ENCODE data around the gene CREBBP.

Gene CREBBP

GRCh38 chr16:3825940-3826339 lies 54.6 kb downstream of the CREBBP start:
- TF ChIP-seq TAF1 (IDR thresholded peaks at IDR 0.05; ENCODE audit: borderline replicate concordance, insufficient read depth, low read length) (no peak), FOXP2 (optimal IDR thresholded peaks at IDR 0.05; ENCODE audit: borderline replicate concordance, extremely low read depth, extremely low read length, insufficient read depth) (no peak), SIN3A (IDR thresholded peaks at IDR 0.05; ENCODE audit: borderline replicate concordance, insufficient read depth, low read length) (no peak)

DNA sequence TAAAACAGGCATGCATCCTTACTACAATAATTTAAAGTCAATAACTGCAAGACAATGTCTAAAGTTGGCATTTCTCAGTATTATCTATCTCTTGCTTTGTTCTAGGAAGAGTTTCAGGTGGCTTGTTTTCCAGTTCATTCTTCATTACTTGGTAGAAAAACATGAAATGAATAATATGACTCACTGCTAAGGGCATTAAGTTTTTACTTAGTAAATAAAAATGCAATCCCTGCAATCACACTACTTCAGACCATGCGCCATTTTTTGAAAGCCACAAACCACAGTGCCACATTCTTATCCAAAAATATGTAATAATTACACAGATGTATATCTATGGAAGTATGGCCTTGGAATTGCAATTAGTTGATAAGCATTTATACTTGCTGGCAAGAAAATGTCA lies 55.4 kb downstream of the CREBBP start:
- TF ChIP-seq POLR2AphosphoS5 (IDR thresholded peaks at IDR 0.05; ENCODE audit: low read depth, low read length): no peak

- TF ChIP-seq POLR2AphosphoS5 (IDR thresholded peaks at IDR 0.05; ENCODE audit: low read depth, low read length): no peak
- no peak for TF ChIP-seq TAF1 (IDR thresholded peaks at IDR 0.05; ENCODE audit: borderline replicate concordance, insufficient read depth, low read length)
- TF ChIP-seq REST (IDR thresholded peaks at IDR 0.05; ENCODE audit: insufficient read depth in 1 of 2, low read depth in 2 of 2, low read length in 2 of 2): no peak
- TF ChIP-seq SIN3A (IDR thresholded peaks at IDR 0.05; ENCODE audit: borderline replicate concordance, insufficient read depth, low read length): no peak
- no peak for TF ChIP-seq FOXP2 (optimal IDR thresholded peaks at IDR 0.05; ENCODE audit: borderline replicate concordance, extremely low read depth, extremely low read length, insufficient read depth)
These were observed 56.3 kb downstream of the CREBBP start for GRCh38 chr16:3824121-3824795.

- no peak for TF ChIP-seq FOXP2 (optimal IDR thresholded peaks at IDR 0.05; ENCODE audit: borderline replicate concordance, extremely low read depth, extremely low read length, insufficient read depth)
- TF ChIP-seq SIN3A (IDR thresholded peaks at IDR 0.05; ENCODE audit: borderline replicate concordance, insufficient read depth, low read length): no peak
- TF ChIP-seq POLR2AphosphoS5 (IDR thresholded peaks at IDR 0.05; ENCODE audit: low read depth, low read length): no peak
- TF ChIP-seq TAF1 (IDR thresholded peaks at IDR 0.05; ENCODE audit: borderline replicate concordance, insufficient read depth, low read length): no peak
- TF ChIP-seq REST (IDR thresholded peaks at IDR 0.05; ENCODE audit: insufficient read depth in 1 of 2, low read depth in 2 of 2, low read length in 2 of 2): no peak
These were observed 57.1 kb downstream of the CREBBP start for GRCh38 chr16:3823427-3823826.

DNA sequence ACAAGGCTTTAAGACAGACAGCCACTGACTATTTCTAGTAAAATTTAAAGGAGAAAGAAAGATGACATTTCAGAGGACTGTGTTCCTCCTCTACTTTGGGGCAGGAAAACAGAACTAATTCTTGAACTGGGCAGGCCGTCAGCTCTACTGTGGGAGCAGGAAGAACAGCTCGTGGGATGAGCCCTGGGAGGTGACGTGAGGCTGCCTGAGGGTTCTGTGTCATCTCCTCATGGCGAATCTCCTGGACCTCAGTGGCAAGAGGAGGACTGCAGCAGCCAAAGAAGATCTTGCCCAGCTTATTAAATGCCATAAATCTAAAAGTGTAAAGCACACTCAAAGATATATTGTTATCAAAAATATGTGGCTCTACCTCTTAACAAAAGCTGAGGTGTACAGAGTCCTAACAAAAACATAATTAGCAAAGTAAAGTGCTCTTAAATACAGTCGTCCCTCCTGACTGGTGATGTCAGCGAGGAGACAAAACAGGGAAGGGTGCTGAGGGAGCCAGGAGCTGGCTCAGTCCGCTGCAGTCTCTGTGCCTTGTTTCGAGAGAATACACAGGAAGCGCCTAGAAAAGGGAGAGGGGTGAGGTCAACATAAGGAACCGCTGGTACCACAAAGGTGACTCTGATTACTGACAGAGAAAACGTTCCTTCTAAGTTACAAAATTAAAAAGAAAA lies 58.0 kb downstream of the CREBBP start:
- no peak for TF ChIP-seq POLR2AphosphoS5 (IDR thresholded peaks at IDR 0.05; ENCODE audit: low read depth, low read length)
- TF ChIP-seq REST (IDR thresholded peaks at IDR 0.05; ENCODE audit: insufficient read depth in 1 of 2, low read depth in 2 of 2, low read length in 2 of 2): no peak
- TF ChIP-seq TAF1 (IDR thresholded peaks at IDR 0.05; ENCODE audit: borderline replicate concordance, insufficient read depth, low read length): no peak
- TF ChIP-seq SIN3A (IDR thresholded peaks at IDR 0.05; ENCODE audit: borderline replicate concordance, insufficient read depth, low read length): no peak
- no peak for TF ChIP-seq FOXP2 (optimal IDR thresholded peaks at IDR 0.05; ENCODE audit: borderline replicate concordance, extremely low read depth, extremely low read length, insufficient read depth)

DNA sequence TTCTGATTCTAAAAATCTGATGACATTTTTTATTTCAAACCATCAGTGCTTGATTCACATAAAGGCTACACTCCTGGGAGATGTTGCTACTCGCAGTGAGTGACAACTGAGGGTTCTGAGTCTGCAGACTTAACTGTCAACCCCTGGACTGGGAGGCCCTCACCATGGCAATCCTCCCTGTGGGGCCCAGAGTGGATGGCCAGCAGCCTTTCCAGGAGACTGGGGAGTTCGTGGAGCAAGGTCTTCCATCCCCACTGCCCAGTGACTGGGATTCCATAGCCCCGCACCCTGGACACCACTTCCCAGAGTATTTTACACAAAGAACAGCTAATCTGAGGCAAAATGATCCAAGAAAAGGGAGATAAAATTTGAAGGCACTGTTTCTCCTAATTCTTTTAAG lies 59.3 kb downstream of the CREBBP start:
- no peak for TF ChIP-seq REST (IDR thresholded peaks at IDR 0.05; ENCODE audit: insufficient read depth in 1 of 2, low read depth in 2 of 2, low read length in 2 of 2)
- TF ChIP-seq SIN3A (IDR thresholded peaks at IDR 0.05; ENCODE audit: borderline replicate concordance, insufficient read depth, low read length): no peak
- no peak for TF ChIP-seq FOXP2 (optimal IDR thresholded peaks at IDR 0.05; ENCODE audit: borderline replicate concordance, extremely low read depth, extremely low read length, insufficient read depth)
- no peak for TF ChIP-seq POLR2AphosphoS5 (IDR thresholded peaks at IDR 0.05; ENCODE audit: low read depth, low read length)
- TF ChIP-seq TAF1 (IDR thresholded peaks at IDR 0.05; ENCODE audit: borderline replicate concordance, insufficient read depth, low read length): no peak
